Measurements from ENCODE around the gene XIRP1.

Gene XIRP1

DNA sequence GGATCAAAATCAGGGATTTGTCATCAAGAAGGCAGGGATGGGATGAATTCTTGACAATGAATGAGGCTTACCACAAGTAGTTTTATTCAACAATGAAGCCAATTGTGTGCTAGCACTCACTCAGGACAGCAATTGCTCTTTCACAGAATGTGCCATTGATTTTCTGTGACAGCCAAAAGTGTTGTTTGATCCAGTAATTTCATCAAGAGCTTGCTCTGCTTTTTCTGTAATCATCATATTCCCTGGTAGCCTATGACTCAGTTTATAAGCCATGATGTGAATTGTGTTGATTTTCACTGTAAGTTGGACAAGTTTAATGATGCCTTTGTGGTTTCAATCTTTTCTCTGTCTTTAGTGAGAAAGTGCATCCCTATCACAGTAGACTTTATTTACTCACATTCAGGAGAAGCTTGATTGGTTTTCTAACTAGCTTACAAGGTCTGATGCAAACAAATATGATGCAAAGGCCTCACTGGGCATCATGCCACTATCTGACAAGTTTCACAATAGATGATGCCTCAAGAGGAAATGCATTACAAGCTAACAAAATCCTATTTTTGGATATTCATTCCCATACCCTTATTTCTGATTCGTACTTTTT lies 25.4 kb downstream of the XIRP1 start:
- TF ChIP-seq, protein P1, sequence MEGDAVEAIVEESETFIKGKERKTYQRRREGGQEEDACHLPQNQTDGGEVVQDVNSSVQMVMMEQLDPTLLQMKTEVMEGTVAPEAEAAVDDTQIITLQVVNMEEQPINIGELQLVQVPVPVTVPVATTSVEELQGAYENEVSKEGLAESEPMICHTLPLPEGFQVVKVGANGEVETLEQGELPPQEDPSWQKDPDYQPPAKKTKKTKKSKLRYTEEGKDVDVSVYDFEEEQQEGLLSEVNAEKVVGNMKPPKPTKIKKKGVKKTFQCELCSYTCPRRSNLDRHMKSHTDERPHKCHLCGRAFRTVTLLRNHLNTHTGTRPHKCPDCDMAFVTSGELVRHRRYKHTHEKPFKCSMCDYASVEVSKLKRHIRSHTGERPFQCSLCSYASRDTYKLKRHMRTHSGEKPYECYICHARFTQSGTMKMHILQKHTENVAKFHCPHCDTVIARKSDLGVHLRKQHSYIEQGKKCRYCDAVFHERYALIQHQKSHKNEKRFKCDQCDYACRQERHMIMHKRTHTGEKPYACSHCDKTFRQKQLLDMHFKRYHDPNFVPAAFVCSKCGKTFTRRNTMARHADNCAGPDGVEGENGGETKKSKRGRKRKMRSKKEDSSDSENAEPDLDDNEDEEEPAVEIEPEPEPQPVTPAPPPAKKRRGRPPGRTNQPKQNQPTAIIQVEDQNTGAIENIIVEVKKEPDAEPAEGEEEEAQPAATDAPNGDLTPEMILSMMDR (IDR thresholded peaks at IDR 0.05; ENCODE audit: low read depth, low read length), result no peak
- Histone ChIP-seq H3K4me3 (ENCODE audit: low read depth, low read length) (no peak overlapping the region), H3K36me3 (no peaks in the 10 kb centered on the region), H3K9me3 (no peaks in the 10 kb centered on the region), H3K4me1 (no peaks in the 10 kb centered on the region), H3K27me3 (no peaks in the 10 kb centered on the region)
- no peak for DNase-seq

DNA sequence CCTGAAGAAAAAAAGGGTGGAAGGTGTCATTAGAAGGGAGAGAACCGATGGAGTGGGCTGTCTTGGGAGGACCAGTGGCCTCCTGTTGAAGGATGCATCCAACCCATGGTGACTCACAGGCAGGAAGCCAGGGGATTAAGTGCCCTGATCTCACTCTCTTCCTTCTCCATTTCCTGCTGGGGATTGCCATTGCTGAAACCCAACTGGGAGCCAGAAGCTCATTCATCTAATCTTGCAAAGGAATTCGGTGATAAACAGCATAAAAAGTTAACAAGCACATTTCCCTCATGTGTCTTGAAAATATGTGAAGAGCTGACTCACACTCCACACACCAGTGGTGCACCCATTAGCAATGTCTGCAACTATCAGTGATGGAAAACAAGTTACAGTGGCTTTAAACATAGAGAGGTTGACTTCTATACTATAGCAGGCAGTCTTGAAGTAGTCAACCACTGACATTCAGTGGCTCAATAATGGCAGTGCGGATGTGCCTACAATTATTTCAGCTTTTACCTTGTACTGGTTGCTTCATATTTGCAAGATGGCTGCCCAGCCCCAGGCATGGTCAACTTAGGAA lies 26.2 kb downstream of the XIRP1 start:
- no peaks in the 10 kb centered on the region for H3K9me3 ChIP-seq
- no peaks in the 10 kb centered on the region for H3K36me3 ChIP-seq
- H3K27me3 ChIP-seq, result no peaks in the 10 kb centered on the region
- DNase-seq, result no peak
- H3K4me1 ChIP-seq, result no peaks in the 10 kb centered on the region
- no peak overlapping the region for H3K4me3 ChIP-seq (ENCODE audit: low read depth, low read length)
- TF ChIP-seq, protein P1 (IDR thresholded peaks at IDR 0.05; ENCODE audit: low read depth, low read length), result no peak

DNA sequence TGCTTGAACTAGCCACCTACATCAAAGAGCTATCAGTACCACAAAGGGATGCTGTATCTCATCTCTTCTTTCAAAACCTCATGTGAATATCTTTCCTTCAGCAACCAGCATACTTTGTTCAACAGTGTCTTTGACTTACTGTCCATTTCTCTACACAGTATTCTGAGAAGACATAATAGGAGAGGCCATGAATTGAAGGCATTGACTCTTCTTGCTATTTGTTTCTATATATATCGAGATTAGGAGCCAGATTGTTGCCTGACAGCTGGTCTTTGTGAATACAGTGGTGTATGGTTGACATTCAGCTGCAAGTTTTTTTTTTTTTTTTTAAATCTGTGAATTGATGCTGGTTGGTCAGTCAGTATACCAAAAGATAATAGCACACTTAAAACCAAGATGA lies 26.9 kb downstream of the XIRP1 start:
- Histone ChIP-seq H3K4me3 (ENCODE audit: low read depth, low read length) (no peak overlapping the region), H3K27me3 (no peaks in the 10 kb centered on the region), H3K9me3 (no peaks in the 10 kb centered on the region), H3K36me3 (no peaks in the 10 kb centered on the region), H3K4me1 (no peaks in the 10 kb centered on the region)
- DNase-seq, result no peak
- TF ChIP-seq, protein P1 (IDR thresholded peaks at IDR 0.05; ENCODE audit: low read depth, low read length), result no peak

DNA sequence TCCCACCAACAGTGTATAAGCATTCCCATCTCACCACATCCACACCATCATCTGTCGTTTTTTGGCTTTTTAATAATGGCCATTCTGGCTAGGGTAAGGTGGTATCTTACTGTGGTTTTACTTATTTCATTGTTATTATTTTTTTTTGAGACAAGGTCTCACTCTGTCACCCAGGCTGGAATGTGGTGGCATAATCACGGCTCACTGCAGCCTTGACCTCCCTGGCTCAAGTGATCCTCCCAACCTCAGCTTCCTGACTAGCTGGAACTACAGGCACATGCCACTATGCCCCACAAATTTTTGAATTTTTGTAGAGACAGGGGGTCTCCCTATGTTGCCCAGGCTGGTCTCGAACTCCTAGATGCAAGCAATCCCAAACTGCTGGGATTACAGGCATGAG lies 28.0 kb downstream of the XIRP1 start:
- TF ChIP-seq, protein P1 (IDR thresholded peaks at IDR 0.05; ENCODE audit: low read depth, low read length), result no peak
- Histone ChIP-seq H3K4me3 (ENCODE audit: low read depth, low read length) (no peak overlapping the region), H3K36me3 (no peaks in the 10 kb centered on the region), H3K4me1 (no peaks in the 10 kb centered on the region), H3K27me3 (no peaks in the 10 kb centered on the region), H3K9me3 (no peaks in the 10 kb centered on the region)
- no peak for DNase-seq

DNA sequence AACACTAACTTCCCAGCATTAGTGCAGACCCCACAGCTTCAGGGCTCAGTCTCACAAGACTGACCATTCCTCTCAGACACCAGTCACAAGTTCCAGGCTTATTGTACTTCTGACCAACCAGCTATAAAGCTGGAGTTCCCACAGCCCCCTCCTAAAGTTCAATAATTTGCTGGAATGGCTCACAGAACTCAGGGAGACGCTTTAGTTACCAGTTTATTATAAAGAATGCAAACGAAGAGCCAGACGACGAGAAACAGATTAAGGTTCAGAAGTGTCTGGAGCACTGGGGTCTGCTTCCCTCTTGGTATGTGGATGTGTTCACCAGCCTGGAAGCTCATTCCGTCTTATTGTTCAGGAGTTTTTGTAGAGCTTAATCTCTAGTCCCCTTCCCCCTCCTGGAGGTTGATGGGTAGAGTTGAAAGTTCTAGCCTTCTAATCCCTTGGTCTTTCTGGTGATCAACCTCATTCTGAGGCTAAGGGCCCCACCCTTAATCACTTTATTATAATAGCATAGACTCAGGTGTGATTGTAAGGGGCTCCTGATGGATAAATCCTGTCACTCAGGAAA lies 34.2 kb downstream of the XIRP1 start:
- DNase-seq, result no peak
- H3K36me3 ChIP-seq, result no peaks in the 10 kb centered on the region
- no peaks in the 10 kb centered on the region for H3K4me1 ChIP-seq
- no peak overlapping the region for H3K4me3 ChIP-seq (ENCODE audit: low read depth, low read length)
- no peaks in the 10 kb centered on the region for H3K27me3 ChIP-seq
- TF ChIP-seq, protein P1 (IDR thresholded peaks at IDR 0.05; ENCODE audit: low read depth, low read length), result no peak
- no peaks in the 10 kb centered on the region for H3K9me3 ChIP-seq

DNA sequence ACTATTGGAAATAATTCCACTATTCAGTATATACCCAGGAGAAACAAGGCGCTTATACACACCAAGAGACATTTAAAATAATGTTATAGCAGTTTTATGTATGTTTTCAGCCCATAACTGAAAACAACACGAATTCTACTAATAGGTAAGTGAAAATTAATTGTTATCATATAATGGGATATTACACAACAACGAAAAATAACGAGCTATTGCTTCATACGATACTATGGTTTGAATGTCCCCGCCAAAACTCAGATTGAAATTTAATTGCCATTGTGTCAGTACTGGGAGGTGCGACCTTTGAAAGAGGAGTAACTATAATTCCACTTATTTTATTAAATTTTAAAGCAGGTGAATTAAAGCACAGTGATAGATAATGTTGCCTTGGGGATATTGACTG lies 35.0 kb downstream of the XIRP1 start:
- no peak for DNase-seq
- Histone ChIP-seq H3K4me1 (no peaks in the 10 kb centered on the region), H3K4me3 (ENCODE audit: low read depth, low read length) (no peak overlapping the region), H3K27me3 (no peaks in the 10 kb centered on the region), H3K9me3 (no peaks in the 10 kb centered on the region), H3K36me3 (no peaks in the 10 kb centered on the region)
- TF ChIP-seq, protein P1 (IDR thresholded peaks at IDR 0.05; ENCODE audit: low read depth, low read length), result no peak

Data from BE2C (cell line).